ENCODE data around the gene ACTL6B.

DNA sequence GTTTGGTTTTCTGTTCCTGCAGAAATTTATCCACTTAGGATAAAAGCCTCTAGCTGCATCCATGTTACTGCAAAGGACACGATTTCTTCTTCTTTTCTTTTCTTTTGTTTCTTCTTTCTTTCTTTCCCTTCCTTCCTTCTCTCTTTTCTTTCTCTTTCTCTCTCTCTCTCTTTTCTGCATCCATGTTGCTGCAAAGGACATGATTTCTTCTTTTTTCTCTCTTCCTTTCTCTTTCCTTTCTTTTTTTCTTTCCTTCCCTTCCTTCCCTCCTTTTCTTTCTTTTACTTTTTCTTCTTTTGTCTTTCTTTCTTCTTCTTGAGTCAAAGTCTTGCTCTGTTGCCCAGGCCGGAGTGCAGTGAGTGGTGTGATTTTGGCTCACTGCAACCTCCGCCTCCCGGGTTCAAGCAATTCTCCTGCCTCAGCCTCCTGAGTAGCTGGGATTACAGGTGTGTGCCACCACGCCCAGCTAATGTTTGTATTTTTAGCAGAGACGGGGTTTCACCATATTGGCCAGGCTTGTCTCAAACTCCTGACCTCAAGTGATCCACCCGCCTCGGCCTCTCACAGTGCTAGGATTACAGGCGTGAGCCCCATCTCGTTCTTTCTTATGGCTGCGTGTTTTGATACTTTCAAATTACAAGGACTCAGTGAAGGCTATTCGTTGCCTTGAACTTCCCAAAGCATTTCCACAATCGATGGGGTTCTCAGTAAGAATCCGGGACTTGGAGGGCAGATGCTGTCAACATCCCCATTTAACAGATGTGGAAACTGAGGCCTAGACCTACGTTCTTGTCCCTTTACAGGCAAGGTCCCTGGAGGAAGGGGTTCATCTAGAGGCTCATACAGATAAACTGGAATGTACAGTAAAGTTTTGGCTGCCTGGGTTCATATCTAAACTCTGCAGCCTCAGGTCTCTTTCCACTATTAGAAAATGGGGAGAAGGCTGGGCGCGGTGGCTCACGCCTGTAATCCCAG is 15.4 kb upstream of the ACTL6B start:
- TF ChIP-seq SMC3 (IDR thresholded peaks at IDR 0.05) (no peak), HOXA7 (CRISPR knock-in tag; IDR thresholded peaks at IDR 0.05) (no peak), POLR2A (IDR thresholded peaks at IDR 0.05; ENCODE audit: low read length) (no peak), EHMT2 (IDR thresholded peaks at IDR 0.05; ENCODE audit: low read depth) (no peak), RAD21 (conservative IDR thresholded peaks at IDR 0.05 in 1 of 2, IDR thresholded peaks at IDR 0.05 in 1 of 2) (no peak), RFX5 (IDR thresholded peaks at IDR 0.05) (no peak), FOSB (CRISPR knock-in tag; IDR thresholded peaks at IDR 0.05) (no peak), POLR2AphosphoS2 (conservative IDR thresholded peaks at IDR 0.05; ENCODE audit: low read length) (no peak)
- TF ChIP-seq, protein P1, sequence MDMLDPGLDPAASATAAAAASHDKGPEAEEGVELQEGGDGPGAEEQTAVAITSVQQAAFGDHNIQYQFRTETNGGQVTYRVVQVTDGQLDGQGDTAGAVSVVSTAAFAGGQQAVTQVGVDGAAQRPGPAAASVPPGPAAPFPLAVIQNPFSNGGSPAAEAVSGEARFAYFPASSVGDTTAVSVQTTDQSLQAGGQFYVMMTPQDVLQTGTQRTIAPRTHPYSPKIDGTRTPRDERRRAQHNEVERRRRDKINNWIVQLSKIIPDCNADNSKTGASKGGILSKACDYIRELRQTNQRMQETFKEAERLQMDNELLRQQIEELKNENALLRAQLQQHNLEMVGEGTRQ (IDR thresholded peaks at IDR 0.05), result no peak
